Measurements from ENCODE around the gene EFCAB8. TPM values are rescaled to one million over a fixed set of nuclear protein-coding genes. Genes with fewer than 3 reads are reported as not detected.

The EFCAB8 gene
- total RNA-seq, 1 donor from 2014 or later, result not detected

DNA sequence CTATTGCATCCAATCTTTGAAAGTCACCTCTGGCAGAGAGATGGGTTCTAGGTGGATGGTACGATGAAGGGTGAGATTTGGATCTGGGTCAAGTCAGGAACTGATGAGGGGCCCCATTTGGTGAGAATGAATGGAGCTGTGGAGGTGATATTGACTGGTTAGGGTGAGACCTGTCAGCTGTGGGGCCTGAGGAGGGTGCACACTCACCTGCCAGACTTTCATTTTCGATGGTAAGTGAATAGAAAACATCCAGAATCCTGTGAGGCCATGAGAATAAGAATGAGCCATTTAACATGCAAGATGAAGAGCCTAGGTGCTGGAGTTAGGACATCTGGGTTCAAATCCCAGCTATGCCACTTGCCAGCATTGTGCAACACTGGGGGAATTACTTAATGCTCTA is 138.7 kb downstream of the EFCAB8 start:
- no peak overlapping the region for H3K4me3 ChIP-seq (ENCODE audit: low read length in 3 of 3)
- no peaks in the 10 kb centered on the region for H3K4me1 ChIP-seq (ENCODE audit: control insufficient read depth in 3 of 3, insufficient read depth in 3 of 3, low read length in 3 of 3)
- peaks cover 0 to 4% (median 0%) of the 10 kb centered on the region in 3 donors for H3K9me3 ChIP-seq (ENCODE audit: control insufficient read depth in 3 of 3, low read length in 3 of 3)
- no peaks in the 10 kb centered on the region for H3K36me3 ChIP-seq (ENCODE audit: control insufficient read depth in 3 of 3, insufficient read depth in 3 of 3, low read length in 3 of 3)
- no peak overlapping the region for H3K9ac ChIP-seq (ENCODE audit: low read depth in 1 of 3, low read length in 3 of 3)
- peaks cover 0 to 8% (median 8%) of the 10 kb centered on the region in 3 donors for H3K27me3 ChIP-seq (ENCODE audit: control insufficient read depth in 3 of 3, insufficient read depth in 3 of 3, low read length in 3 of 3)
- H3K27ac ChIP-seq (ENCODE audit: low read depth, low read length), result no peak overlapping the region

DNA sequence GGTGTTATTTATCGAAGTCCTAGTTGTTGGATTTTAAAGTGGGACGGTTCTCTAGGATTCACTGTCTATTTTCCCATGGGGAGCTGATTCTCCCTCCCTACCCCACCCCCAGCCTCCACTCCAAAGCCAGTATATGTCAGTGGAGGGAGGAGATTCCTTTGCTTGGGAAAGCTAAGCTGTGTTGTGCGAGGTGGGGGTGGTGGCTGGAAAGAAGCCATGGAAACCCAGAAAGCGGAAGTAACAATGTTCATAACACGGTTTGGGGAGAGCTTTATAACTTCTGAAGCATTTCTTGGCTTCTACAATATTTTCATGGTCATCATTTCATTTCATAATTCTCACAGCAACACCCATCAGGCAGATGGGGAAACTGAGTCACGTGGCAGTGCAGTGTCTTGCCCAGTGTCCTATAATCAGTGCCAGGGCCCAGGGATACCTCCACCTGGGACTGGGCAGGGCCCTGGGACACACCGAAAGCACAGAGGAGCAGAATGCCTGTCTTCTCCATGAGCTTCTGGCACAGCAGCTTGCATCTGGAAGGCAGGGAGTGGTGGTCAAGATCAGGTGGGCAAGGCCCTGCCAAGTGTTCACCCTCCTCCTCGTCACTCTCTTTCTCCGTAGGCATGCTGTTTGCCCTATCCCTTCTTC is 141.0 kb downstream of the EFCAB8 start:
- Histone ChIP-seq H3K4me1 (ENCODE audit: control insufficient read depth in 3 of 3, insufficient read depth in 3 of 3, low read length in 3 of 3) (no peaks in the 10 kb centered on the region), H3K9me3 (ENCODE audit: control insufficient read depth in 3 of 3, low read length in 3 of 3) (peaks cover 0 to 4% (median 0%) of the 10 kb centered on the region in 3 donors), H3K9ac (ENCODE audit: low read depth in 1 of 3, low read length in 3 of 3) (no peak overlapping the region), H3K27me3 (ENCODE audit: control insufficient read depth in 3 of 3, insufficient read depth in 3 of 3, low read length in 3 of 3) (peaks cover 0 to 12% (median 8%) of the 10 kb centered on the region in 3 donors), H3K36me3 (ENCODE audit: control insufficient read depth in 3 of 3, insufficient read depth in 3 of 3, low read length in 3 of 3) (no peaks in the 10 kb centered on the region), H3K27ac (ENCODE audit: low read depth, low read length) (no peak overlapping the region), H3K4me3 (ENCODE audit: low read length in 3 of 3) (no peak overlapping the region)

DNA sequence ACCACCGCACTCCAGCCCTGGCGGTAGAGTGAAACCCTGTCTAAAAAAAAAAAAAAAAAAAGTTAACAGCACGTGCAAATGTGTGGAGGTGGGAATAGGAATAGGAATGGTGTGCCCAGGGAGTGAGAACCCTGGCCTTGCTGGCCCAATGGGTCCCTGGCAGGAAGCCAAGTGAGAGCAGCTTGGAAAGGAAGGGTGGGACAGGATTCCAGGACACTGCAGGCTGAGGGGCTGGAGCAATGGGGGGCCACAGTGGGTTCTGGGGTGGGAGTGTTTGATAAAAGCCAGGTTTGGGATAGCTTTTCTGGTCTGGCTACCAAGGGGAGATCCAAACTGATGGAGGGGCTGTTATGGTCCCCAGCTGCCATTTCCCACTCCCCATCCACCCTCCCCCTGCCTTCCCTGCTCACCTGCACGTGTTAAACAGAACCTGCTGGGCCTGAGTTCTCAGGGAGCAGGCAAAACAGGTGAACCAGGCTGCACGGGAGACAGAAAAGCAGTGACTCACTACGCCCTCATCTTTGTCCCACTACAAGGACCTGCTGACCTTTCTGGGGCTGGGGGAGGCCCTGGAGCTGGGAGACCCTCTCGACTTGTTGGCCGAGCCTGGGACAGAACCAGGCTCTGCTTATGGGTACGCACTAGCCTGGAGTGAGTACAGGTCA is 142.2 kb downstream of the EFCAB8 start:
- peaks cover 3 to 7% (median 3%) of the 10 kb centered on the region in 3 donors for H3K9me3 ChIP-seq (ENCODE audit: control insufficient read depth in 3 of 3, low read length in 3 of 3)
- H3K36me3 ChIP-seq (ENCODE audit: control insufficient read depth in 3 of 3, insufficient read depth in 3 of 3, low read length in 3 of 3), result no peaks in the 10 kb centered on the region
- H3K27ac ChIP-seq (ENCODE audit: low read depth, low read length), result no peak overlapping the region
- peaks cover 0 to 14% (median 8%) of the 10 kb centered on the region in 3 donors for H3K27me3 ChIP-seq (ENCODE audit: control insufficient read depth in 3 of 3, insufficient read depth in 3 of 3, low read length in 3 of 3)
- H3K4me3 ChIP-seq (ENCODE audit: low read length in 3 of 3), result no peak overlapping the region
- no peaks in the 10 kb centered on the region for H3K4me1 ChIP-seq (ENCODE audit: control insufficient read depth in 3 of 3, insufficient read depth in 3 of 3, low read length in 3 of 3)
- H3K9ac ChIP-seq (ENCODE audit: low read depth in 1 of 3, low read length in 3 of 3), result no peak overlapping the region

DNA sequence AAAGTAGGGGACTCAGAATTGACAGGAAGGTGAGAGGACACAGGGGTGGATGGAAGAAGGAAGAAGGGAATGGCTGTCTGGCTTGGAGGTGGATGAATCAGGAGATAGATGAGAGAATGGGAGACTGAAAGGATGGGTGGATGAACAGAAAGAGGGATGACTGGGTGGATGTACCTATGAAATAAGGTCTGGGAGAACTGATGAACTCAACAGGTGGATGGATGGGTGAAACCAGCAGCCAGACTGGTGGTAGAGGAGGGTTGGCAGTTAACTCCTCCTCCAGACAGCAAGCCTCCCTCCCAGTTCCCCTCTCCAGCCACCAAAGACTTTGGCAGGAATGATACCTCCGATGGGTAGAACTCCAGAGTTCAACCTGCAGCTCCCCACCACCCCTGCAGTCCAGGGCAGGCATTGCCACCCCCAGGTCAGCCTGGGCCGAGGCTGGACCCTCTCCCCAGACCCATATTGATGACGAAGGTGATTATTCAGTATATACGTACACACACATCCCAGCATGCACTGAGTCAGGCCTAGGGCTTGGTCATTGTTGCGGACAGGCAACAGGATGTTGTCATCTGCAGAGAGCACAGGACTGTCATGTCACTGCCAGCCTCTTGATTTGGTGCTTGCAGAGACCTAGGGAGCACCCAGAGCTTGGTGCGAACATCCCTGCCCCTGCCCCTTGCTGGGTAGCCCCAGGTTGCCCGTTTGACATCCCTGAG is 143.5 kb downstream of the EFCAB8 start:
- Histone ChIP-seq H3K9ac (ENCODE audit: low read depth in 1 of 3, low read length in 3 of 3) (no peak overlapping the region), H3K27ac (ENCODE audit: low read depth, low read length) (no peak overlapping the region), H3K4me1 (ENCODE audit: control insufficient read depth in 3 of 3, insufficient read depth in 3 of 3, low read length in 3 of 3) (no peaks in the 10 kb centered on the region), H3K4me3 (ENCODE audit: low read length in 3 of 3) (no peak overlapping the region), H3K27me3 (ENCODE audit: control insufficient read depth in 3 of 3, insufficient read depth in 3 of 3, low read length in 3 of 3) (peaks cover 4 to 22% (median 7%) of the 10 kb centered on the region in 3 donors), H3K36me3 (ENCODE audit: control insufficient read depth in 3 of 3, insufficient read depth in 3 of 3, low read length in 3 of 3) (no peaks in the 10 kb centered on the region), H3K9me3 (ENCODE audit: control insufficient read depth in 3 of 3, low read length in 3 of 3) (peaks cover 3 to 7% (median 5%) of the 10 kb centered on the region in 3 donors)

DNA sequence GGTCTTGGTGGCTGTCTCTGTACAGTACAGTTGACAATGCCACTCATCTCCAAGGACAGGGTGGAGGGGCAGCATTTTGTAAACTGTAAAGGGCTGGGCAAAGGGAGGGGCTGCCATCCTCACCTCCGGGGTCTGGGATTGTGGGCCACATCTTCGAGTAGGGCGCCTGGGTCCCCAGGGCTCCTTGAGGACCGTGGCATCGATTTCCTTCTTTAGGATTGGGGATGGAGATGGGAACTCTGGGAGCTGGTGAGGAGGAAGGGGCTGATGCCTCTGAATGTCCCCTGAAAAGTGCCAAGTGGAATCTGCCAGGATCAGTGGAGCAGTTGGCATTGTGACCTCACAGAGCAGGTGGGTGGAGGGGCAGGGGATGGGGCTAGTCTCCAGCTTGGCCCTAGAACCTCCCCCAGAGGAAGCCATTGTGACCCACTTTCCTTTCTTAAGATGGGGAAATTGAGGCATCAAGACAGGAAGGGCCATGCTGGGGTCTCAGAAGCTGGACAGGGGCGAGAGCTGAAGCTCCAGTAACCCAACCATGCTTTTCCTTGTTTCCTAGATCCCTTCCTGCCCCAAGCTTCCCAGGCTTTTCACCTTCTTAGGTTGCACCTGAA is 145.5 kb downstream of the EFCAB8 start, which contains the start of gene SUN5:
TSS of gene SUN5 (minus strand) at position 293 of the 611 bp plus-strand sequence. CDS start at position 200, 93 bp downstream.
- H3K27me3 ChIP-seq (ENCODE audit: control insufficient read depth in 3 of 3, insufficient read depth in 3 of 3, low read length in 3 of 3), result peaks cover 4 to 26% (median 7%) of the 10 kb centered on the region in 3 donors
- H3K36me3 ChIP-seq (ENCODE audit: control insufficient read depth in 3 of 3, insufficient read depth in 3 of 3, low read length in 3 of 3), result no peaks in the 10 kb centered on the region
- no peak within 1 kb of the TSS for H3K9ac ChIP-seq (ENCODE audit: low read depth in 1 of 3, low read length in 3 of 3)
- peaks cover 3 to 7% (median 5%) of the 10 kb centered on the region in 3 donors for H3K9me3 ChIP-seq (ENCODE audit: control insufficient read depth in 3 of 3, low read length in 3 of 3)
- no peak within 1 kb of the TSS for H3K4me3 ChIP-seq (ENCODE audit: low read length in 3 of 3)
- H3K27ac ChIP-seq (ENCODE audit: low read depth, low read length), result no peak within 1 kb of the TSS
- H3K4me1 ChIP-seq (ENCODE audit: control insufficient read depth in 3 of 3, insufficient read depth in 3 of 3, low read length in 3 of 3), result no peaks in the 10 kb centered on the region

DNA sequence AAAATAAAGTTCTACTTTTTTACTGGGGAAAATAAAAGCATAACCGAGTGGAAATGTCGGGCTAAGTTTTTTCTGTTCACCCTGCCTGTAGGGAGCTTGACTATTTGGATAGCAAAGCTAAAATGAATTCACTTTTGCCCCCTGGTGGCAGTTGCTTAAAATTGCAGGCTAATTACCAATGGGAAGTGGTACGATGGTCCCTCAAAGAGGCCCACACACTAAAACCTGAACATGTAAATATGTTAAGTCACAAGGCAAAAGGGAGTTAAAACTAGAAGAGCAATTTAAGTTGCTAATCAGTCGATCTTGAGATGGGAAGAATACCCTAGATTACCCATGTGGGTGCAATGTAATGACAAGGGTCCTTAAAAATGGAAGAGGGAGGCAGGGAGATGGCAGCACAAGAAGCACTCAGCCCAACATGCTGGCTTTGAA is 146.4 kb downstream of the EFCAB8 start:
- no peaks in the 10 kb centered on the region for H3K4me1 ChIP-seq (ENCODE audit: control insufficient read depth in 3 of 3, insufficient read depth in 3 of 3, low read length in 3 of 3)
- no peaks in the 10 kb centered on the region for H3K36me3 ChIP-seq (ENCODE audit: control insufficient read depth in 3 of 3, insufficient read depth in 3 of 3, low read length in 3 of 3)
- H3K9me3 ChIP-seq (ENCODE audit: control insufficient read depth in 3 of 3, low read length in 3 of 3), result peaks cover 3 to 7% (median 5%) of the 10 kb centered on the region in 3 donors
- H3K4me3 ChIP-seq (ENCODE audit: low read length in 3 of 3), result no peak overlapping the region
- no peak overlapping the region for H3K27ac ChIP-seq (ENCODE audit: low read depth, low read length)
- no peak overlapping the region for H3K9ac ChIP-seq (ENCODE audit: low read depth in 1 of 3, low read length in 3 of 3)
- H3K27me3 ChIP-seq (ENCODE audit: control insufficient read depth in 3 of 3, insufficient read depth in 3 of 3, low read length in 3 of 3), result peaks cover 4 to 20% (median 7%) of the 10 kb centered on the region in 3 donors

DNA sequence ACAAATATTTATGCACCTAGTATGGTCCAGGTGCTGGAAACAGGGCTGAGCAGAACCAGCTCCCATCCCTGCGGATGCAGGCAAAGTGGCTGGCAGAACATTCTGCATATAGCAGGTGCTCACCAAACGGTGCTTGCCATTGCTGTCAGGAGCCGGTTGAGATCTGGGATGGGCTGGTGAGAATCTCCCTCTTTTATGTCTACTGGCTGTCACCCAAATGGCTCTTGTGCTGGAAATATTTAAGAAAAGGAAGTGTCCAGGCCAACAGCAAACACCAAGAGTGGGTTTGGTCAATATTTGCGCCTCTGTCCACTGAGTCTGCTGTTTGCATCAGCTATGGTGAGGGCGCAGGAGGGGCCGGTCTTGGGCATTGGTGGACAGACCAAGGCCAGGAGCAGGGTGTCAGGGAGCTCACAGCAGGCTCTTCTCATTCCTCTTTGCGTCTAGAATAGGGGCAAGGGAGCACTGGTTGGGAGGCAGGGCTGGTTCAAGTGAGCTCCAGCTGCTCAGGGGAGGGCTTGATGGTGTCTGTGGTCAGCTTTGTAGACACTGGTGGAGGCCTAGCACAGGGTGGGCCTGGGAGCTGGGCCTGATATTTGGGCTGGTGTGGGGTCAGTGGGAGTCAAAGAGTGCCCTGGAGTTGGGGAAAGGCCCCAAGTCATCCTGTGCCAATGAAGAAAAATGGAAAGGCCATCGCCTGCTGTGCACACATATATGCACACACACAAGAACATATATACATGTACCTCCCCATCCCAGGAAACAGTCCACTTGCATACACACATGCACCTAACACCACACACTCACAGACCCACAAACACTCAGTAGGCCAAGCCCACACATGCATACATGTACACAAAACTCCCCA is 147.4 kb downstream of the EFCAB8 start:
- peaks cover 7 to 27% (median 17%) of the 10 kb centered on the region in 3 donors for H3K27me3 ChIP-seq (ENCODE audit: control insufficient read depth in 3 of 3, insufficient read depth in 3 of 3, low read length in 3 of 3)
- H3K36me3 ChIP-seq (ENCODE audit: control insufficient read depth in 3 of 3, insufficient read depth in 3 of 3, low read length in 3 of 3), result no peaks in the 10 kb centered on the region
- H3K4me3 ChIP-seq (ENCODE audit: low read length in 3 of 3), result no peak overlapping the region
- H3K9me3 ChIP-seq (ENCODE audit: control insufficient read depth in 3 of 3, low read length in 3 of 3), result peaks cover 3 to 7% (median 5%) of the 10 kb centered on the region in 3 donors
- H3K9ac ChIP-seq (ENCODE audit: low read depth in 1 of 3, low read length in 3 of 3), result no peak overlapping the region
- no peaks in the 10 kb centered on the region for H3K4me1 ChIP-seq (ENCODE audit: control insufficient read depth in 3 of 3, insufficient read depth in 3 of 3, low read length in 3 of 3)
- no peak overlapping the region for H3K27ac ChIP-seq (ENCODE audit: low read depth, low read length)

DNA sequence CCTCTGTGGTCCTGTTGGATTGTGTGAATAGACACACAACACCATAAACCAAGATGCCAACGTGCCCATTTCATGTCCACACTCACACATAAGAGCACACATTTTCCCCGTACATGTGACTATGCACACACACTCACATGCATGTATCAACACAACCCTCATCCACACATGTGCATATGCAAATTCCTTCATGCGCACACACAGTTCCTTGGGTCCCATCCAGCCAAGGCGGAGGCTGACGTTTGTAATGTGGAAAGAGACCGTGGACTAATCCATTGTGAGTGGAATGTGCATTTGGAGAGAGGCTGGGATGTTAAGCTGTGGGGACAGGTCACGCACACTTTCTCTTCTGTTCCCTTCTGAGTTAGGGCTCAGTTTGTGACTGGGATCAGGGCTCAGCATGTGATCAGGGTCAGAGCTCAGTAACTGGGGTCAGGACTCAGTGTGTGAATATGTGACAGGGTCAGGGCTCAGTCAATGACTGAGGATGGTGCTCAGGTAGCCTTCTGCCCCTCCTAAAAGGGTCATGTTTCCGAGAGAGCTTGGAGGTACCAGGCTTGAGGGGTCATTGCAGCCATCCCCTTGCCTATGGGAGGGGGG is 148.2 kb downstream of the EFCAB8 start:
- no peaks in the 10 kb centered on the region for H3K36me3 ChIP-seq (ENCODE audit: control insufficient read depth in 3 of 3, insufficient read depth in 3 of 3, low read length in 3 of 3)
- peaks cover 7 to 30% (median 17%) of the 10 kb centered on the region in 3 donors for H3K27me3 ChIP-seq (ENCODE audit: control insufficient read depth in 3 of 3, insufficient read depth in 3 of 3, low read length in 3 of 3)
- no peak overlapping the region for H3K4me3 ChIP-seq (ENCODE audit: low read length in 3 of 3)
- H3K27ac ChIP-seq (ENCODE audit: low read depth, low read length), result no peak overlapping the region
- peaks cover 3 to 7% (median 5%) of the 10 kb centered on the region in 3 donors for H3K9me3 ChIP-seq (ENCODE audit: control insufficient read depth in 3 of 3, low read length in 3 of 3)
- no peaks in the 10 kb centered on the region for H3K4me1 ChIP-seq (ENCODE audit: control insufficient read depth in 3 of 3, insufficient read depth in 3 of 3, low read length in 3 of 3)
- H3K9ac ChIP-seq (ENCODE audit: low read depth in 1 of 3, low read length in 3 of 3), result no peak overlapping the region

Data from skeletal muscle tissue (tissue), 4 donors.